IPS-11a (cell line): Measurements from ENCODE around the gene CLEC11A.

Experiments
- H3K4me3 ChIP-seq: one replicate; pipeline ENCODE4 v1.5.1; 2013; ENCODE audit warnings: low read depth, low read length, control low read depth

The CLEC11A gene

DNA sequence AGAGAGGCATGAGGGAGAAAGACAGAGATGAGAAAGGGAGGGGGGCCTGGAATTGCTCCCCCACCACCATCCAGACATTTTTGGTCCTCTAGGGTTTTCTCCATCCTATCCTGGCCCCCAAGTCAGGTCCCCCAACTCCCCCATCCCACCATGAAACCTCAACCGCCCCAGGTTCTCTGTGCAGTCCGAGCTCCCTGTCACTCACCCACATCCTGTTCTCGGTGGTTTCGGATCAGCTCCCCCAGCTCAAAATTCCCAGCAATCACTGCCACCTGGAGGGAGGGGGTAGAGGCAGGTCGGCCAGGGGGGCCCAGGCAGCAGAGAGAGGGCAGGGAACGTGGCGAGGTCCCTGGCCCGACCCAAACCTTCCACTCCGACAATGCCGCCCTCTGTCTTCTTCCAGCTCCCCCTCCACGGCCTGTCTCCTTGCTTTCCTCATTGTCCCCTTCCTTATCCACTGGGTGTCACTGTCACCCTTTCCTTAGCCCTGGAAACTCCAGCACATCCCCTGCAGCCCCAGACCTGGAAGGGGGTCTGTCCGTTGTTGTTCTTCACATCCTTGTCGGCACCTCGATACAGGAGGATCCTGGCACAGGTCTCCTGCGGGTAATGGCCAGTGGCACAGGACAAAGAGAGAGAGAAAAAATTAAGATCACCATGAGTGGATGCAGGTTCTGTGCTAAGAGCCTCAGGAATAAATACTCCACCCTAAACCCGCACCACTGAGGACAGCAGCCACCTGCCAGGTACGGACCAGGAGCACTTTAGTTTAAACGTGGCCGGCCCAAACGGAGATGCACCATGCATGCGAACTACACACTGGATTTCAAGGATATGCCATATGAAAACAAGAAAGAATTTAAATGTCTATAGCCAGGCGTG is 19.0 kb upstream of the CLEC11A start:
- no peak overlapping the region for H3K4me3 ChIP-seq

DNA sequence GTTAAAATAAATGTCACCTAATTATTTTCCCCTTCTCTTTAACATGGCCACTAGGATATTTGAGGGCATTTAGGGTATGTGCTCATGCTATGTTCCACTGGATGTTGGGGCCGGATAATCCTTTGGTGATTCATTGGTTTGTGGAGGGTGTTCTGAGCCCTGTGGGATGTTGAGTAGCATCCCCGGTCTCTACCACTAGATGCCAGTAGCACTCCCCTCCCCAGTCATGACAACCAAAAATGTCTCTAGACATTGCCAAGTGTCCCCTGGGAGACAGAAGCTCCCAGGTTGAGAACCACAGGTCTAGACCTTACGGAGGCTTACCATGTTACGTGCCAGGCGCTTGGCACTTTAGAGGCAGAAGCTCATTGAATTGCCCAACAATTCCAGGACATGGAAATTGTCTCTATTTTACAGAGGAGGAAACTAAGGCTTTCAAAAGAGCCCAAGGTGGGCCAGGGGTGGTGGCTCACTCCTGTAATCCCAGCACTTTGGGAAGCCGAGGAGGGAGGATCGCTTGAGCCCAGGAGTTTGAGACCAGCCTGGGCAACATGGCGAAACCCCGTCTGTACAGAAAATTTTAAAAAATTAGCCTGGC is 17.6 kb upstream of the CLEC11A start:
- no peak overlapping the region for H3K4me3 ChIP-seq

- H3K4me3 ChIP-seq: no peak overlapping the region
Measured at GRCh38 chr19:50706387-50706786, 16.8 kb upstream of the CLEC11A start.

GRCh38 chr19:50708179-50708879 is 14.8 kb upstream of the CLEC11A start:
- no peak overlapping the region for H3K4me3 ChIP-seq

GRCh38 chr19:50710094-50710493 is 13.1 kb upstream of the CLEC11A start:
- no peak overlapping the region for H3K4me3 ChIP-seq

GRCh38 chr19:50710612-50711011 is 12.6 kb upstream of the CLEC11A start:
- no peak overlapping the region for H3K4me3 ChIP-seq

DNA sequence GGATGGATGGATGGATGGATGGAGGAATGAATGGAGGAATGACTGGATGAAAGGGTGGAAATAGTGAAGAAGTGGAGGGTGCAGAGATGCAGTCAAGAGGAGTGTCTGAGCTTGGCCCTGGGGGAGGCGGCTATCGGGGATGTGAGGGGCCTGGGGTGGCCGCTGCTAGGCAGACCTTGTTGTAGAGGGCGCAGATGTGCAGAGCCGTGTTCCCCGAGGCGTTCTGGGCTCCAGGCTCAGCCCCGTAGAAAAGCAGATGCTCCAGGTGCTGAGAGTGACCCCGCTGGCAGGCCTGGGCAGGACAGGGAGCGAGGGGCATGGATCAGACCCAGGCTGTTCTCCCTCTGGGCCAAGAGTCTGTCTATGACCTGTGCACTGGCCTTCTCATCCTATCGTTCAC is 12.0 kb upstream of the CLEC11A start:
- no peak overlapping the region for H3K4me3 ChIP-seq

DNA sequence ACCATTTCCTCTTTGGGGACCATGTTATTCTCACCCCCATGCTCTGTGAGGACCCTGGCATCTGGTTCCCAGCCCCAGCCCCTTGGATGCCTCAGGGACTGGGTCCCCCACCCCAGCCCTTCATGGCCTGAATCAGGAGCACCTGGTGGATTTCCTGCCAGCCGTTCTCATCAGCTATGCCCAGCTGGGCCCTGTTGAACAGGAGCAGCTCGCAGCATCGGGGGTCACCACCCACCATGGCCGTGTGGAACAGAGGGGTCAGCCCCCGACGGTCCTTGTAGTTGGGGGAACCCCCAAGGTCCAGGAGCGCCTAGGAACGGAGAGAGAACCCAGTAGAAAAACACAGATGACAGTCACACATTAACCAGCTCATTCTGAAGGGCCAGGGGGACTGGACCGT is 11.4 kb upstream of the CLEC11A start:
- H3K4me3 ChIP-seq: no peak overlapping the region

GRCh38 chr19:50712833-50713232 is 10.3 kb upstream of the CLEC11A start:
- H3K4me3 ChIP-seq: no peak overlapping the region

GRCh38 chr19:50713556-50714236 is 9.5 kb upstream of the CLEC11A start:
- no peak overlapping the region for H3K4me3 ChIP-seq

- H3K4me3 ChIP-seq: no peak overlapping the region
Measured at GRCh38 chr19:50716178-50717025, 6.8 kb upstream of the CLEC11A start.

DNA sequence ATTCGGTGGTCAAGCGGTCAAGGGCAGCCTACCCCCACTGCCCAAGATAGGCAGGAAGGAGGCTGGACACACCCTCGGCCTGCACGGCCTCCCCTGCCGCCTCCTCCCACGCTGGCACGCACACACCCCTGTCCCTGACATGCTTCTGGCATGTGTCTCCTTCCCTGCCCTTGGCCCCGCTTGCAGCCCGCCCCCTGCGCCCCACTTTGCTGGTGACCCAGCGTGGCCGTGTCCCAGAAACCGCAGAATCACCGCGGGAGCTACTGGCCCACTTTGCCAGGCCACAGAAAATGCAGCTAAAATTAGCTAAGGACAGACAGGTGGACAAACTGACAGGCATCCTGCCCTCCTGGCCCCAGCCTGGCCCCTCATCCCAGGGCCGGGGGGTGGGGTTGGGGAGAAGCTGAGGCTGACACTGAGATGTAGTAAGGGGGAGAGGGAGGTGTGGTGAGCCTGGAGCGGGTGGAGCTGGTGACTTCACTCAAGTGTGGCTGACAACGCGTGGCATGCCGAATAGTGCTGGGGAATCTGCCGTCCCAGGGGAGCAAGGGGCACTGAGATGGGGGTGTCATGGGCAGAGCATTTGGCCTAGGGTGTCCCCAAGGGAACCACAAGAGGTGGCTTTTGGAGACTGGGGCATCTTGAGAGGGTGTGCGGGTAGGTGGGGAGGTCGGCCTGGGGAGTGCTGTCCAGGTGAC is 6.0 kb upstream of the CLEC11A start:
- no peak overlapping the region for H3K4me3 ChIP-seq

GRCh38 chr19:50717891-50718254 is 5.3 kb upstream of the CLEC11A start:
- peak overlapping the region; percentile 27 for H3K4me3 ChIP-seq

DNA sequence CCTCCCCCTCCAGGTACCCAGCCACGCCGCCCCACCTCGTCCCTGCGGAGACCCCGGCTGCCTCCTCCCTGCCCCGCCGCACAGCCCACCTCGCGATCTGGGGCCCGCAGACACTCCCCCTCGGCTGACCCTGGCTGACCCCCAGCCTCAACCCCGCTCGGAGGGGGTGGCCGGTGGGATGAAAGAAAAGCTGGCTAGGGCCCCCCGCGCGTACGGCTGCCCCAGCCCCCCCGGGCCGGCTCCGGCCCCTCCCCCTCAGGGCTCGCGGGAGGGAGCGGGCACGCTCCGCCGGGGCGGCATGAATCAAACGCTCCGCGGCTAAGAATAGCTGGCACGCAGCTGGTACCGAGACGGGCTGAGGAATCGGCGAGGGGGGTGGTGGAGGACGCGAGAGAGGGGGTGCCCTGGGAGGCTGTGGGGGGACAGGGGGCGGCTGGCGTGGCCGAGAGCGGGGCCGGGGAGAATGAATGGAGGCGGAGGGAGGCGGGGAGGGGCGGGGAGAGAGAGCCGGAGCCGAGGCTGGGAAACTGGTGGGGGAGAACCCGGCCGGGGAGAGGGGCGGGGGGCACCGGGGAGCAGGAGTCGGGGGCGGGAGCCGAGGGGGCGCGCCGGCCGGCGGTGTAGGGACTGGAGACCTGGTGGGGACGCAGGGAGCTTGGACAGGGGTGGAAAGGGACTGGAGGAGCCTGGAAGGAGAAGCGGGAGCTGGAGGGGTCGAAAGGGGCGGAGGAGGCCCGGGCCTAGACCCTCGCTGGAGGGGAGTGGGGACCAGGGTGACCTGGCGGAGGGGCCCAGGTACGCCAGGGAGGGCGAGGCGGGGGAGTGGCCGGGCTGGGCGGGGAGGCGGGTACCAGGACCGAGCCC is 4.7 kb upstream of the CLEC11A start:
- peak overlapping the region; percentile 33 for H3K4me3 ChIP-seq

- H3K4me3 ChIP-seq: peak overlapping the region; percentile 33
Measured at GRCh38 chr19:50719119-50719435, 4.1 kb upstream of the CLEC11A start.

DNA sequence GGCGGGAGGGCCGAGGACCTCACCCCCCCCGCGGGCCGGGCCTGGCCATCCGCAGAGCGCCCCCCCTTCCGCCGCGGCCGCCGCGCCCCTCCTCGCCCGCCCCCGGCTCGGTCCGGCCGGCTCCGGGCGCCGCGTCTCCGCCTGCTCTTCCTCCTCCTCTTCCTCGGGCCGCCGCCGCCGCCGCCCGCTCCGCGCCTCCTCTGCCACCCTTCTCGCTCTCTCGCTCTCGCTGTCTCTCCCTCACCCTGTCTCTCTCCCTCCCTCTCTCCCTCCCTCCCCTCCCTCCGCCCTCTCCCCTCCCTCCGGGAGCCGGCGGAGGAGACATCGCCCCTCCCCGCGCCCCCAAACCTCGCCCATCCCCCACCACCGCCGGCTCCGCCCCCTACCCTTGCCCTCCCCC is 3.6 kb upstream of the CLEC11A start, which contains the start of gene SHANK1:
Gene SHANK1 (minus strand): TSS at position 237 of the 400 bp plus-strand sequence. CDS start 2,883 bp downstream, outside the sequence.
- H3K4me3 ChIP-seq: peak within 1 kb of the TSS; percentile 33

DNA sequence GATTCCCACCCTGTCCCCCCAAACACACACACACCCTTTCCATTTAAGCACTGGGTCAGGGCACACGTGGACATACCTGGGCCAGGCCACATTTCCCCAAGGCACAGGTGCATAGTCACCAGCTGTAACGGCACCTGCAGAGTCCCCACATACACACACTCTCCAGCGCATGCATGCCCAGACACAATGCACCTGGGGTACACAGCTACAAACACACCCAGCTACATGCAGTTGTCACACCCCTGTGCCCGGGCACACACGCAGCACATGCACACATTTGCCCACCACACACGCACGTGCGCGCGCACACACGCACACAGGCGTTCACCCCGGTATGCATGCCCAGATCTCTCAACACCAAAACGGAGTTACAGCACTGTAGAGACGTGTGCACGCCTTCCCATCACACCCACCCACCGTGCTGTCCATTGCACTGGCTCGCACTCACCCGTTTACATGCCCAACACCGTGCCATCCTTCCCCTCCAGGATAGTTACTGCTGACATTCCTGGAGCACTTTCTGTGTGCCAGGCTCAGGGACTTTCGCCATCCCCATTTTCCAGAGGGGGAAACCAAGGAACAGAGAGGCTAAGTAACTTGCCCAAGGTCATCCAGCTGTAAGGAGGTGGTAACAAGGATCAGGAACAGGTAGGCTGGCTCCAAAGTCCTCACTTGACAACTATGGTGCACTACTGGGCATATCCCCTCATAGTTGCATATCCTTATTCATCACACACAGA is 2.8 kb upstream of the CLEC11A start:
- H3K4me3 ChIP-seq: no peak overlapping the region

GRCh38 chr19:50720921-50721381 is 2.2 kb upstream of the CLEC11A start:
- no peak overlapping the region for H3K4me3 ChIP-seq
